ENCODE measurements around the gene IGSF22. TPM values are rescaled to one million over a fixed set of nuclear protein-coding genes. Genes with fewer than 3 reads are reported as not detected.

The IGSF22 gene
- total RNA-seq, 5 donors from 2014 or later (not counting 1 experiment from before 2014, with no cell fraction given): 2.1 to 3.7 (median 2.8) TPM

DNA sequence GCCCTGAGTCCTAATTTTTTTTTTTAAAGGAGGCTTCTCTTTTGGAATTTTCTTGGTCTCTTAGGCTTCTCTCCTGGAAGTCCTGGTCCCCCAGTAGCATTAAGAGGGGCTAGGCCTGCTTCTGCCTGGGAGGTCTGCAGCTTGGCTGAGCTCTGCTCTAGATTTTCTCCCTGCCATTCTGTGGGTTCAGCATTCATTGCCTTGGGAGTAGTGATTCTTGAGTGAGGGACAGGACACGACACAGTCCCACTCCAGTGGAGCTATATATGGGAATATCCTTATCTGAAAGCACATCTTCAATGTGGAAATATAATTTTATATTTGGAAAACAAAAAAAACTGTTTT, 3.7 kb downstream of the IGSF22 start:
- Mint-ChIP-seq H3K27ac (no peak overlapping the region), H3K4me1 (peaks cover 5 to 9% (median 6%) of the 10 kb centered on the region in 3 donors), H3K36me3 (no peaks in the 10 kb centered on the region), H3K4me3 (peak overlapping the region; percentile 80 to 92 (median 89)), H3K27me3 (peaks cover 0 to 4% of the 10 kb centered on the region in 2 donors), H3K9me3 (no peaks in the 10 kb centered on the region)
- POLR2A ChIA-PET: interaction anchor here in 1 of 2 donors (1.0 kb wide), 2 partner anchors 196 to 414 kb away, joined by 3 read pairs; no protein-coding TSS in a partner anchor
- WGBS (ENCODE audit: insufficient coverage): no CpG with 5 or more reads among the region's 1 CpG
- H3K27ac ChIP-seq (ENCODE audit: low read length): no peak overlapping the region
- DNase-seq: no peak
- ATAC-seq (replicated peaks in 1 of 4): no peak
- peak overlapping the region; percentile 77 to 89 for H3K4me3 ChIP-seq (ENCODE audit: control insufficient read depth in 1 of 2, extremely low read depth in 1 of 2, low read length in 1 of 2)
- H3K9me3 ChIP-seq: no peaks in the 10 kb centered on the region
- CTCF ChIA-PET: interaction anchor here (0.5 to 2.4 kb wide), 27 partner anchors 8 to 479 kb away, joined by 3 to 10 read pairs (median 4); partner anchors contain the start of gene SPTY2D1 (in 2 of the 2)
- peaks cover 0 to 4% of the 10 kb centered on the region in 2 experiments for H3K27me3 ChIP-seq (replicated peaks in 1 of 2; ENCODE audit: control insufficient read depth in 2 of 2, extremely low read depth in 1 of 2, insufficient read depth in 2 of 2, low read length in 1 of 2)
- H3K36me3 ChIP-seq (ENCODE audit: control insufficient read depth in 2 of 2, extremely low read depth in 1 of 2, insufficient read depth in 1 of 2, low read length in 1 of 2): no peaks in the 10 kb centered on the region
- peaks cover 0 to 20% of the 10 kb centered on the region in 2 experiments for H3K4me1 ChIP-seq (ENCODE audit: control insufficient read depth in 1 of 2, extremely low read depth in 1 of 2, insufficient read depth in 2 of 2, low read length in 2 of 2)

DNA sequence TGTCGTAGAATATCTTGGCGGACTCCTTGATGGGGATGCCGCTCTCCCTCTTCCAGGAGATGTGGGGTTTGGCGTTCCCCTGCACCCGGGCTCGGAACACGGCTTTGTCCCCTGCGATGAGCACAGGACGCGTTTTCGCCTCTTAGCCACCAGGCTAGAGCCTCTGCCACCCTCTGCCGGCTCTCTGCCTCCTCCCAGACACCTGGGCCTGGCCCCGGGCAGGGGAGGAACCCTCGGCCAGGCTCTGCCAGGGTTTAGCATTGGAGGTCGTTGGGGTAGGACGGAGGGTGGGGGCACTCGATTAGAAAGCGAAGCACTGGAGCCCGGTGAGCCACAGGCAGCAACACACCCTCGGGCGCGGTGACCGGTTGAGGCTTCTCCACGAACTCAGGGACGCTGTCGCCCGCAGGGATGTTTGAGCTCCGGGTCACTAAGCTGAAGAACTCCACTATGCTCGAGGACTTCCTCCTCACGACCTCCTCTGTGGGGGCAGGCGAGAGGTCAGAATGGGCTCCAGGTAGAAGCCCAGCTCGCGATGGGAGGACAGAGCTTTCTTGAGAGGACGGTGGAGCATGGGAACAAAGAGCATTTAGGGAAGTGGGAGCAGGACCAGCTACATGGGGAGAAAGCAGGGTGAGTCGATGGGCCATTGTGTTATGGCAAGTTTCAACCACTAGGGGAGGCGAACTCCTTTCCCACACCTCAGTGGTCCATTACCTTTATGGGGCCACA, 4.3 kb downstream of the IGSF22 start:
- H3K4me3 Mint-ChIP-seq: peak overlapping the region; percentile 80 to 92 (median 89)
- peaks cover 0 to 4% of the 10 kb centered on the region in 2 donors for H3K27me3 Mint-ChIP-seq
- ChIA-PET CTCF (interaction anchor here (0.7 to 2.4 kb wide), 29 partner anchors 8 to 478 kb away, joined by 3 to 10 read pairs (median 3); partner anchors contain the start of genes SPTY2D1 (in 2 of the 2) and HPS5 (in 1 of the 2)), POLR2A (interaction anchor here (0.5 to 1.0 kb wide), 3 partner anchors 128 to 414 kb away, joined by 3 to 13 read pairs (median 3); no protein-coding TSS in a partner anchor)
- WGBS (ENCODE audit: insufficient coverage): under 1% methylated on average over 22 of the region's 36 CpGs
- H3K36me3 ChIP-seq (ENCODE audit: control insufficient read depth in 2 of 2, extremely low read depth in 1 of 2, insufficient read depth in 1 of 2, low read length in 1 of 2): no peaks in the 10 kb centered on the region
- ATAC-seq (replicated peaks in 1 of 4): peak; percentile 60 to 66 (median 64)
- H3K4me1 ChIP-seq (ENCODE audit: control insufficient read depth in 1 of 2, extremely low read depth in 1 of 2, insufficient read depth in 2 of 2, low read length in 2 of 2): peaks cover 0 to 20% of the 10 kb centered on the region in 2 experiments
- peak overlapping the region; percentile 31 to 68 for H3K27ac Mint-ChIP-seq
- no peaks in the 10 kb centered on the region for H3K9me3 ChIP-seq
- H3K27ac ChIP-seq (ENCODE audit: low read length): peak overlapping the region; percentile 0
- no peaks in the 10 kb centered on the region for H3K36me3 Mint-ChIP-seq
- peaks cover 5 to 9% (median 6%) of the 10 kb centered on the region in 3 donors for H3K4me1 Mint-ChIP-seq
- H3K4me3 ChIP-seq (ENCODE audit: control insufficient read depth in 1 of 2, extremely low read depth in 1 of 2, low read length in 1 of 2): peak overlapping the region; percentile 77 to 89
- peaks cover 0 to 3% of the 10 kb centered on the region in 2 experiments for H3K27me3 ChIP-seq (replicated peaks in 1 of 2; ENCODE audit: control insufficient read depth in 2 of 2, extremely low read depth in 1 of 2, insufficient read depth in 2 of 2, low read length in 1 of 2)
- H3K9me3 Mint-ChIP-seq: no peaks in the 10 kb centered on the region
- DNase-seq: peak in 22 of 35 experiments; percentile 7 to 75 (median 32)

DNA sequence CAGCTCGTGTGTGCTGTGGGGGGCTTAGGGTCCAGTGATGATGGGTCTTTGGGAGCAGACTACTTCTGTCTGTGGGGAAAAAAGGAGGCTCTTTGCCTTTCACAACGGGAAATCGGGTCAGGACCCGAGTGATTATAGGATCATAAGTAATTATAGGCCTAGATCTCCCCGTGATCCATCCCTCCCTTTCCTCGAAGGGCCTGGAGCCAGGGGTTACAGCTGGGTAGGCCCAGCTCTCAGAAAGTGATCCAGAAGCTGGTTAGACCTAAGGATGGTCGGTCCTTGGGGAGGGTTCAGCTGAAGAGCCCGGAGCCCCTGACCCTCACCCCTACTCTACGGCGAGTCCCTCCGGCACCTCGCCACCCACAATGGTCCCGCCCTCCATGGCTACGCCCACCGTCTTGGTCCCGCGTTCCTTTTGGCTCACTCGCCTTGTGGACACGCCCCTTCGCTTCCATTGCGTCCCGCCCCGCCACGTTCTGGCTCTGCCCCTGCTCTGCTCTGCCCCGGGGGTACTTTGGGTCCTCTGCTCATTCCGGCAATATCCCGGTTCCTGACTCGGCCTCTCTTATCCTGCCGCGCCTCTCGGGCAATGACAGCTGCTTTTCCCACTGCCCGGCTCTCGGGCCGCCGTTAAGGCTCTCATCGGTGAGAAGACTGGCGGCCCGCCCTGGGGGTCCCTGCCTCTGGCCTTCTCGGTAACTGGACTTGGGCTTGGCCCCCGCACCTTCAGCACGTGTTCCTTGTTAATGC, 5.0 kb downstream of the IGSF22 start:
- Histone ChIP-seq H3K36me3 (ENCODE audit: control insufficient read depth in 2 of 2, extremely low read depth in 1 of 2, insufficient read depth in 1 of 2, low read length in 1 of 2) (no peaks in the 10 kb centered on the region), H3K4me1 (ENCODE audit: control insufficient read depth in 1 of 2, extremely low read depth in 1 of 2, insufficient read depth in 2 of 2, low read length in 2 of 2) (peaks cover 0 to 20% of the 10 kb centered on the region in 2 experiments), H3K27me3 (replicated peaks in 1 of 2; ENCODE audit: control insufficient read depth in 2 of 2, extremely low read depth in 1 of 2, insufficient read depth in 2 of 2, low read length in 1 of 2) (peaks cover 0 to 4% of the 10 kb centered on the region in 2 experiments), H3K9me3 (no peaks in the 10 kb centered on the region), H3K4me3 (ENCODE audit: control insufficient read depth in 1 of 2, extremely low read depth in 1 of 2, low read length in 1 of 2) (peak overlapping the region; percentile 77 to 89), H3K27ac (ENCODE audit: low read length) (no peak overlapping the region)
- ATAC-seq (replicated peaks in 1 of 4): peak; percentile 92 to 97 (median 94)
- Mint-ChIP-seq H3K27ac (peak overlapping the region in 1 of 2 donors; percentile 31), H3K27me3 (peaks cover 0 to 4% of the 10 kb centered on the region in 2 donors), H3K4me3 (peak overlapping the region; percentile 80 to 92 (median 89)), H3K9me3 (no peaks in the 10 kb centered on the region), H3K4me1 (peaks cover 5 to 9% (median 6%) of the 10 kb centered on the region in 3 donors), H3K36me3 (no peaks in the 10 kb centered on the region)
- ChIA-PET POLR2A (interaction anchor here in 1 of 2 donors (1.0 kb wide), 1 partner anchor 413 kb away, joined by 3 read pairs; no protein-coding TSS in a partner anchor), CTCF (interaction anchor here (0.7 to 2.4 kb wide), 15 partner anchors 10 to 399 kb away, joined by 3 to 9 read pairs (median 3); partner anchors contain the start of genes HPS5 (in 1 of the 2), SPTY2D1 (in 1 of the 2) and TMEM86A (in 1 of the 2))
- WGBS (ENCODE audit: insufficient coverage): 3% methylated on average over 35 of the region's 41 CpGs
- DNase-seq: peak; percentile 62 to 89 (median 80)

DNA sequence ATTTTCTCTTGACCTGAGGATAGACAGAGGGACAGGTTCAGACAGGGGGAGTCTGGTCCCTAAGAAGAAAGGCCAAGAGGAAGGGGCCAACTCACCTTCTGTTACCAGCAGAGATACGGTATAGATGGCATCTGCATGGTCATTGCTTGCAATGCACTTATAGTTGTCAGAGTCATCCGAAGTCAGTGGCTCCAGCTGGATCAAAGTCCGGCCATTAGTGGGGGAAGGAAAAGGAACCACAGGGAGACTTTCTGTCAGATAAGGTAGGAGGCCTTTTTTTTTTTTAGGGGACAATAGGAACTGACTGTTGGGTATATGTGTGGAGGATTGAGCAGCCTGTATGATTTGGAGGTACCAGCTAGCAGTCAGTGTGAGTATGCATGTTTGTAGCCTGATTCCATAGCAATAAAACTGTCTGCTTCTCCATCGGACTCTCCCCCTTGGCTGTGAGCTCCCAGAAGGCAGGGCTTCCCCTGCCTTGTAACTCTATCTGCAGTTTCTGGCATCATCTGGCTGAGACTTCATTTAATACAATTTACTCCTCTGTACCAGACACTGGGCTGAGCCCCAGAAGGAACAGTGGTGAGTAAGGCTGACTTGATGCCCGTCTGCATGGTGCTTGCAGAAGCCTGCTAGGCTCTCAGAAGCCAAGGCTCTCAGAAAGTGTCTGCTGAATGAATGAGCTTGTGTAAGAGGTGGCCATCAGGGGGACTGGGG, 5.7 kb downstream of the IGSF22 start:
- 90% methylated on average over 5 of the region's 5 CpGs for WGBS (ENCODE audit: insufficient coverage)
- CTCF ChIA-PET: interaction anchor here (0.6 to 1.3 kb wide), 6 partner anchors 11 to 1447 kb away, joined by 3 to 5 read pairs (median 4); partner anchors contain the start of gene TMEM86A (in 1 of the 2)
- Histone ChIP-seq H3K4me3 (ENCODE audit: control insufficient read depth in 1 of 2, extremely low read depth in 1 of 2, low read length in 1 of 2) (no peak overlapping the region), H3K9me3 (no peaks in the 10 kb centered on the region), H3K27ac (ENCODE audit: low read length) (no peak overlapping the region), H3K27me3 (replicated peaks in 1 of 2; ENCODE audit: control insufficient read depth in 2 of 2, extremely low read depth in 1 of 2, insufficient read depth in 2 of 2, low read length in 1 of 2) (peaks cover 0 to 4% of the 10 kb centered on the region in 2 experiments), H3K36me3 (ENCODE audit: control insufficient read depth in 2 of 2, extremely low read depth in 1 of 2, insufficient read depth in 1 of 2, low read length in 1 of 2) (no peaks in the 10 kb centered on the region), H3K4me1 (ENCODE audit: control insufficient read depth in 1 of 2, extremely low read depth in 1 of 2, insufficient read depth in 2 of 2, low read length in 2 of 2) (peaks cover 0 to 20% of the 10 kb centered on the region in 2 experiments)
- H3K9me3 Mint-ChIP-seq: no peaks in the 10 kb centered on the region
- peak overlapping the region; percentile 80 to 92 (median 89) for H3K4me3 Mint-ChIP-seq
- no peak overlapping the region for H3K27ac Mint-ChIP-seq
- ATAC-seq (replicated peaks in 1 of 4) (no peak), DNase-seq (no peak)
- H3K4me1 Mint-ChIP-seq: peaks cover 5 to 9% (median 6%) of the 10 kb centered on the region in 3 donors
- no peaks in the 10 kb centered on the region for H3K36me3 Mint-ChIP-seq
- H3K27me3 Mint-ChIP-seq: peaks cover 0 to 4% of the 10 kb centered on the region in 2 donors
- POLR2A ChIA-PET: interaction anchor here in 1 of 2 donors (0.5 kb wide), 1 partner anchor 95 kb away, joined by 4 read pairs; no protein-coding TSS in a partner anchor

DNA sequence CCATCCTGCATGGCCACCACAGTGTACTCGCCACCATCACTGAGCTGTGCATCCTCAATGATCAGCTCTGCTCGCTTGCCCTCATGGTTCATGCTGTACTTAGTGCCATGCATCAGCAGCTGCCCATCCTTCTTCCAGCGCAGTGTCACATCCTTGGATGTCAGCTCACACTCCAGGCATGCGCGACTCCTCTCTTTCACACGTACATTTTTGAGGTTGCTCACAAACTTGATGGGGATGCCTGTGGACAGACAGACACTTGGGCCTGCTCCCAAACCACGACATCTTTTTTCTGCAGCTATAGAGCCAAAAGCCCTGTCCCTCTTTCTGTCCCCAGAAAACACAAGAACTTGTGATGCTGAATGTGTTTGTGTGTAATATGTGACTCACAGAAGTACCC, 10.5 kb downstream of the IGSF22 start:
- Histone ChIP-seq H3K27me3 (replicated peaks in 1 of 2; ENCODE audit: control insufficient read depth in 2 of 2, extremely low read depth in 1 of 2, insufficient read depth in 2 of 2, low read length in 1 of 2) (peaks cover 0 to 10% of the 10 kb centered on the region in 2 experiments), H3K4me3 (ENCODE audit: control insufficient read depth in 1 of 2, extremely low read depth in 1 of 2, low read length in 1 of 2) (no peak overlapping the region), H3K36me3 (ENCODE audit: control insufficient read depth in 2 of 2, extremely low read depth in 1 of 2, insufficient read depth in 1 of 2, low read length in 1 of 2) (no peaks in the 10 kb centered on the region), H3K4me1 (ENCODE audit: control insufficient read depth in 1 of 2, extremely low read depth in 1 of 2, insufficient read depth in 2 of 2, low read length in 2 of 2) (peaks cover 0 to 1% of the 10 kb centered on the region in 2 experiments), H3K27ac (ENCODE audit: low read length) (no peak overlapping the region), H3K9me3 (no peaks in the 10 kb centered on the region)
- POLR2A ChIA-PET: no interaction called here
- Mint-ChIP-seq H3K27me3 (peaks cover 0 to 4% of the 10 kb centered on the region in 2 donors), H3K4me1 (peaks cover 0 to 2% (median 0%) of the 10 kb centered on the region in 3 donors), H3K36me3 (no peaks in the 10 kb centered on the region), H3K9me3 (no peaks in the 10 kb centered on the region), H3K27ac (no peak overlapping the region), H3K4me3 (no peak overlapping the region)
- no peak for DNase-seq
- WGBS (ENCODE audit: insufficient coverage): 87% methylated on average over 6 of the region's 7 CpGs
- CTCF ChIA-PET: no interaction called here
- ATAC-seq (replicated peaks in 1 of 4): no peak
